Naive thymus-derived CD8-positive, alpha-beta T cell (primary cell): Measurements from ENCODE around the gene GALNTL6. TPM values are rescaled to one million over a fixed set of nuclear protein-coding genes. Genes with fewer than 3 reads are reported as not detected.
"Not testable (repeated sequence)": the region's sequence is repeated elsewhere in the genome, so short reads cannot be mapped to it uniquely, and the experiment has no call there.

ENCODE experiments used
- ATAC-seq, 2 donors: fragments of 150-1000 bp; cut with Tn5 transposase in 1 of 2; sonication (Bioruptor Pico), chemical (Tn5 transposase) in 1 of 2; 1 replicate in 1 of 2; 2 replicates in 1 of 2; pipeline ENCODE4 v1.10.0; 2021; ENCODE audit warnings: mild to moderate bottlenecking in 2 of 2, moderate library complexity in 2 of 2
- POLR2A ChIA-PET: fragments of 350-600 bp; sonication (Branson Sonifier 250); formaldehyde crosslinking; loops from one replicate; lab custom pipeline; 2021; ENCODE audit warnings: antibody characterized with exemption; lab: Charles Lee
- DNase-seq, 10 donors: peaks; one replicate each; pipeline versions ENCODE4 v3.0.0 to v3.0.0-alpha.2; 2020 to 2022
- H3K27ac Mint-ChIP-seq, 10 donors: one replicate each; pipeline ENCODE4 v1.8.0; 2020 to 2022; ENCODE audit warnings: mild to moderate bottlenecking in 10 of 10, mixed read lengths in 10 of 10, moderate library complexity in 4 of 10, inconsistent platforms in 1 of 10
- H3K27me3 Mint-ChIP-seq, 5 donors: one replicate each; pipeline ENCODE4 v1.8.0; 2021 to 2022; ENCODE audit warnings: mixed read lengths in 5 of 5
- H3K36me3 Mint-ChIP-seq, 3 donors: one replicate each; pipeline ENCODE4 v1.8.0; 2020 to 2022; ENCODE audit warnings: mixed read lengths in 3 of 3, mild to moderate bottlenecking in 2 of 3, inconsistent platforms in 1 of 3
- H3K4me1 Mint-ChIP-seq, 4 donors: one replicate each; pipeline ENCODE4 v1.8.0; 2021 to 2022; ENCODE audit warnings: mixed read lengths in 4 of 4
- H3K4me3 Mint-ChIP-seq, 10 donors: one replicate each; pipeline ENCODE4 v1.8.0; 2020 to 2022; ENCODE audit warnings: mild to moderate bottlenecking in 10 of 10, mixed read lengths in 10 of 10, moderate library complexity in 6 of 10, inconsistent platforms in 1 of 10
- H3K9me3 Mint-ChIP-seq, 9 donors: one replicate each; pipeline ENCODE4 v1.8.0; 2020 to 2022; ENCODE audit warnings: mixed read lengths in 9 of 9, mild to moderate bottlenecking in 3 of 9, inconsistent platforms in 1 of 9, moderate library complexity in 1 of 9
- polyA plus RNA-seq, 3 donors: library from polyadenylated mRNA; unstranded; fragments of 300-500 nt; fragmentation: Illumina TruSeq; gene quantifications; one replicate each; pipeline ENCODE4 v1.2.3, GENCODE V29; 2021
- total RNA-seq, 8 experiments: library from RNA in 2 of 8; stranded (reverse) in 2 of 8; gene quantifications; one replicate each; pipeline ENCODE4 v1.2.3 and lab custom pipeline; 2021 to 2026

GALNTL6 gene
- total and polyA plus RNA-seq, 5 experiments from 2014 or later = not detected

DNA sequence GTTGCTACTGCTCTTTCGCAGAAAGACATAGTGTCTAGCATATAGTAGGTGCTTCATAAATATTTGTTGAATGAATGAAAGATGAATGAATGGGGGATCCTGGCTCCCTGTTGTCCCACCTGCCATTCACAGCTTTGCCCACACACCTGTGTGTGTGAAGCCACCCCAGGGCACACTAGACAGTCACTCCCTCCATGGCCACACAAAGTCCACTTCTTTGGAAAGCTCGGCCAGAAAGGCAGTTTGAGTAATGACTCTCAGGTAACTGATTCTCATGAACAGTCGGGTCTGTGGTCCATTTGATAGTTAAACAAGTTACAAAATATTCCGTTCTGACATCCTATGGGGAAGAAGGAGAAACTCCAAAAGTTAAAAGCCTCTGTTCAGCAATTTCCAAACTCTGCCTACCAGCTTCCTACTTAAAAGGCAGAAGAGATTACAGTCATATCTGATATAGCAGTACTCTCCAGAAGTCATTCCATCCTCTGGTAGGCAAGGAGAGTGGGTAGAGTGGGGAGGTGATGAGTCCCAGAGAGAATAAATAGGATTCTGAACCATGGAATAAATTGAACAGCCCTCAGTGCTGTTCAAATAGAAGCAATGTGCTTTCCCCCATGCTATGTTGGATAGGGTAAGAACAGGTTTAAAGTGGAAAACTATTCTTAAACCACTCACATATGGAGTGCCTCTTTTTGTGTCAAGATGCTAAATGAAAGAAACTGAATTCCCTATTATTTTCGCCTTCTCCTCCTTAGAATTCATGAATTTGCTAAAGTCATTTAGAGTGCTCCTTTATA, 1150.5 kb downstream of the GALNTL6 start:
- Mint-ChIP-seq H3K4me3 (no peak overlapping the region), H3K27ac (no peak overlapping the region), H3K4me1 (no peaks in the 10 kb centered on the region), H3K36me3 (peaks cover 0 to 9% (median 0%) of the 10 kb centered on the region in 3 donors), H3K9me3 (peaks cover 2 to 10% (median 6%) of the 10 kb centered on the region in 9 donors), H3K27me3 (peaks cover 12 to 33% (median 20%) of the 10 kb centered on the region in 5 donors)
- POLR2A ChIA-PET = no interaction called here
- DNase-seq (no peak), ATAC-seq (no peak)

DNA sequence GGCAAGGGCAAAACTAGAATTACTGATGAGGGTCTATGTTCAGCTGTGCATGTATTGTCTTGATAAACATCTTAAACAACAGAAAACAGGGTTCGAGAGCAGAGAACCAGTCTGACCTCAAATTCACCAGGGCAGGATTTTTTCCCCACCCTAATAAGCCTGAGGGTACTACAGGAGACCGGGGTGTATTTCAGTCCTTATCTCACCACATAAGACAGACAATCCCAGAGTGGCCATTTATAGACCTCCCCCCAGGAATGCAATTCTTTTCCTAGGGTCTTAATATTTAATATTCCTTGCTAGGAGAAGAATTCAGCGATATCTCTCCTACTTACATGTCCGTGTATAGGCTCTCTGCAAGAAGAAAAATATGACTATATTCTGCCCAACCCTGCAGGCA, 1157.0 kb downstream of the GALNTL6 start:
- Mint-ChIP-seq H3K9me3 (peaks cover 7 to 40% (median 26%) of the 10 kb centered on the region in 9 donors), H3K27me3 (peaks cover 8 to 18% (median 8%) of the 10 kb centered on the region in 5 donors), H3K36me3 (peaks cover 0 to 24% (median 1%) of the 10 kb centered on the region in 3 donors)
- POLR2A ChIA-PET, H3K4me3 Mint-ChIP-seq, ATAC-seq, H3K27ac Mint-ChIP-seq, DNase-seq, H3K4me1 Mint-ChIP-seq: not testable (repeated sequence)

DNA sequence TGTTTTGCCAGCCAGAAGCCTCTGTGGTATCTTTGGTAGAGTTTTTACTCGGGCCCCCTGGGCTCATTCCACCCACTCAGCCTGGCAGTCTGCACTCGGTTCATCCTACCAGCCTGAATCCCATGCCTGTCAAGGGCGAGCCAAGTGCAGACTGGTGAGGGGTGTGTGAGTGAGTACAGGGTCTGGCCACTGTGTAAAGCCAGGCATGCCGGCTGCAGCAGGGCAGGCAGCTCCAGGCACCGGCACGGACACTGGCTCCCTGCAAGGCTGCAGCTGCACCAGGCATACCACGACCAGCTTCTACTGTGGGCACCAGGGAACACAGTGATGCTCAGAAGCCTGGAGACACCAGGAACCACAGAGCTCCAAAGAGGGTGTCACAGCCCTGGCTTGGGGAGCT, 1161.4 kb downstream of the GALNTL6 start:
- H3K4me1 Mint-ChIP-seq = no peaks in the 10 kb centered on the region
- DNase-seq = no peak
- no peak for ATAC-seq
- peaks cover 4 to 18% (median 12%) of the 10 kb centered on the region in 5 donors for H3K27me3 Mint-ChIP-seq
- H3K4me3 Mint-ChIP-seq = no peak overlapping the region
- peaks cover 0 to 7% (median 1%) of the 10 kb centered on the region in 3 donors for H3K36me3 Mint-ChIP-seq
- POLR2A ChIA-PET = no interaction called here
- H3K9me3 Mint-ChIP-seq = peaks cover 0 to 27% (median 10%) of the 10 kb centered on the region in 9 donors
- H3K27ac Mint-ChIP-seq = no peak overlapping the region

DNA sequence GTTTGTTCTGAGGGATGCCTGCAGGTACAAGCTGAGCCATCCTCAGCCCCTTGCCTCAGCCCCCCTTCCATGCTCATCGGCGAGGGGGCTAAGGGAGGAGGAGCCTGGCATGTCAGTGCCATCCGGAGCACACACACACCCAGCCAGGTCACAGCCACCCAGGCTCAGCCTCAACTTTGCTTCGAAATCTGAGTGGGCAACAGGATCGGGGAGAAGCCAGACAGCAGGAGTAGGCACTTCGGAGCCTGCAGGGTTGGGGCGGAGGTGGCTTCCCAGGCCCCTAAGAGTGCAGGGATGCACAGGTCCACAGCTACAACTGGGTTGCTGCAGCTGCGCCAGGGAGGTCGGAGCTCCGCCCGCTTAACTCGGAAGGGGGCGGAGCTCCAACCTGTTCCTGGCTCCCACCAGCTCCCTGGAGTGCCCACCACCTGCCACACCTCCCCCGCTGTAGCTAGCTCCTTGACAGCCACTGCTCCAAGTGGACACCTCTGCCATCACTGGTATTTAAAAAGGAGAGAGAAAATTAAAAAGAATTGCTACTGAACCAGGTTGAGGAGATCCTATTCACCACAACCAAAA, 1162.5 kb downstream of the GALNTL6 start:
- ATAC-seq (no peak), DNase-seq (no peak)
- Mint-ChIP-seq H3K27me3 (peaks cover 4 to 17% (median 12%) of the 10 kb centered on the region in 5 donors), H3K36me3 (peaks cover 0 to under 1% (median 0%) of the 10 kb centered on the region in 3 donors), H3K27ac (no peak overlapping the region), H3K9me3 (peaks cover 0 to 18% (median under 1%) of the 10 kb centered on the region in 9 donors), H3K4me1 (no peaks in the 10 kb centered on the region), H3K4me3 (no peak overlapping the region)
- POLR2A ChIA-PET = no interaction called here

DNA sequence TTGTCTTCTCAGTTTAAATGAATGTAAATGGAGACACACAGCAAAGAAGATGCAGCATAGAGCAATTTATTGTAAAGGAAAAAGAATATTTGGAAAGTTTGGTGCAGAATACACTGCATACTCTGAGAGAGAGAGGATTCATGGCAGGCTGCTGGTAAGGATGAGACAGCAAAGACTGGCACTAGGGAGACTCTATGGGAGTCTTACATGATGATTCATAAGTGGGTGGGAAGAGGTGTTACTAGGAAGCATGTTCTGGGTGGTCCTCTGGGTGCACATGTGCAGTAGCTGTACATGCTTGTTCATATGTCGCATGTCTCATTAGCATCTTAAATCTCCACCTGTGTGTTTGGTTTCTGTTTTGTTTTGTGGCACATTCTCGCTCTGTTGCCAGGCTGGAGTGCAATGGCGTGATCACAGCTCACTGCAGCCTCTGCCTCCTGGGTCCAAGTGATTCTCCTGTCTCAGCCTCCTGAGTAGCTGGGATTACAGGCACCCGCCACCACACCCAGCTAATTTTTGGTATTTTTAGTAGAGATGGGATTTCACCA, 1164.4 kb downstream of the GALNTL6 start:
- peaks cover 6 to 24% (median 10%) of the 10 kb centered on the region in 5 donors for H3K27me3 Mint-ChIP-seq
- ATAC-seq, H3K27ac Mint-ChIP-seq, H3K4me1 Mint-ChIP-seq, POLR2A ChIA-PET, H3K9me3 Mint-ChIP-seq, H3K36me3 Mint-ChIP-seq, DNase-seq, H3K4me3 Mint-ChIP-seq: not testable (repeated sequence)

DNA sequence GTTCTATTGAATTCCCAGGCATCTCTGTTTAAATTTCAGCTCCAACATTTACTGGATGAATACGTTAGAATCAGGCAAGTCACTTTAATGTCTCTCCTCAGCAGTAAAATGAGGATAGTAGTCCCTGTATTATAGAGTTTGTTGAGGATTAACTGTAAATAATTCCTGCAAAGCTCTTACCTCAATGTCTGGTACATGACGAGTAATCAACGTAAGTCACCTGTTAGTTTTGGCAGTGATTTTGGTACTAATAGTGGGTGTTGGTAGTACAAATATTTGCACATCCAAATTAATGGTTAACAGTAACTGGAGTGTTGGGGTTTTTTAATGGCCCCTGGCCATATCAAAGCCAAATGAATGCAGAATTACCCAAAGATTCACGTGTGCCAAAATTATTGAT, 1165.6 kb downstream of the GALNTL6 start:
- H3K9me3 Mint-ChIP-seq = no peaks in the 10 kb centered on the region
- no peaks in the 10 kb centered on the region for H3K4me1 Mint-ChIP-seq
- no peaks in the 10 kb centered on the region for H3K36me3 Mint-ChIP-seq
- POLR2A ChIA-PET = no interaction called here
- DNase-seq (no peak), ATAC-seq (no peak)
- H3K27me3 Mint-ChIP-seq = peaks cover 5 to 21% (median 8%) of the 10 kb centered on the region in 5 donors
- H3K27ac Mint-ChIP-seq = no peak overlapping the region
- no peak overlapping the region for H3K4me3 Mint-ChIP-seq

DNA sequence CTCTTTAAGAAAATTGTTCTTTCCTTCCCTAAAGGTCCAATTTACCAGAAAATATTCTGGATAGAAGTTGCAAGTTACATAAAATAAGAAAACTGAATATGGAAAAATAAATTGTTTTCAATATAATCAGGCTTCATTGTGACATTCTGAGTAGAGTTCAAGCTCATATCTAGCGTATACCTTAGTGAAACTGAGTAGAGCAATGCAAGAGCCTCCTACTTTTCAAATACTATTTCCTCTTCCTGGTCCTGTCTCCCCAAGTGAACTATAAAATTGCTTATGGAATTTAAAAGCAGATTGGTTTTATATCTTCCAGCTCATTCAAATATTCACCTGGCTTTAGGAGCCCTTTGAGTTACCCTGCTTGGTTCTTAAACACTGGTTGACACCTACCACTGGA, 1166.1 kb downstream of the GALNTL6 start:
- Mint-ChIP-seq H3K4me1 (no peaks in the 10 kb centered on the region), H3K9me3 (no peaks in the 10 kb centered on the region), H3K36me3 (no peaks in the 10 kb centered on the region), H3K27me3 (peaks cover 4 to 21% (median 8%) of the 10 kb centered on the region in 5 donors), H3K4me3 (no peak overlapping the region), H3K27ac (no peak overlapping the region)
- POLR2A ChIA-PET = no interaction called here
- DNase-seq (no peak), ATAC-seq (no peak)

DNA sequence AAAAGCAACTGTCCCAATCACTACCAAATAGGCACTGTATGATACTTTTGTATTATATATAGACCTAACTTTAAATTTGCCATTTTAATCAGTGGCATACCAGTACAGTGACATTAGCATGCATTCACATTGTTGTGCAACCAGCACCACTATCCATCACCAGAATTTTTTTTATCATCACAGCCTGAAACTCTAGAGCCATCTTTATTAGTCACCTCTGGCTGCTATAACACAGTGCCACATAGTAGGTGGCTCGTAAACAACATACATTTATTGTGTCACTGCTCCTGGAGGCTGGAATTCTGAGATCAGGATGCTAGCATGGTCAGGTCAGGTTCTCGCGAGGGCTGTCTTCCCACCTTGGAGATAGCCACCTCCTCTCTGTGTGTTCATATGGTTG, 1167.0 kb downstream of the GALNTL6 start:
- POLR2A ChIA-PET = no interaction called here
- H3K36me3 Mint-ChIP-seq = no peaks in the 10 kb centered on the region
- H3K27ac Mint-ChIP-seq = no peak overlapping the region
- peaks cover 1 to 21% (median 8%) of the 10 kb centered on the region in 5 donors for H3K27me3 Mint-ChIP-seq
- no peak for ATAC-seq
- H3K4me1 Mint-ChIP-seq = no peaks in the 10 kb centered on the region
- H3K9me3 Mint-ChIP-seq = no peaks in the 10 kb centered on the region
- DNase-seq = no peak
- no peak overlapping the region for H3K4me3 Mint-ChIP-seq

DNA sequence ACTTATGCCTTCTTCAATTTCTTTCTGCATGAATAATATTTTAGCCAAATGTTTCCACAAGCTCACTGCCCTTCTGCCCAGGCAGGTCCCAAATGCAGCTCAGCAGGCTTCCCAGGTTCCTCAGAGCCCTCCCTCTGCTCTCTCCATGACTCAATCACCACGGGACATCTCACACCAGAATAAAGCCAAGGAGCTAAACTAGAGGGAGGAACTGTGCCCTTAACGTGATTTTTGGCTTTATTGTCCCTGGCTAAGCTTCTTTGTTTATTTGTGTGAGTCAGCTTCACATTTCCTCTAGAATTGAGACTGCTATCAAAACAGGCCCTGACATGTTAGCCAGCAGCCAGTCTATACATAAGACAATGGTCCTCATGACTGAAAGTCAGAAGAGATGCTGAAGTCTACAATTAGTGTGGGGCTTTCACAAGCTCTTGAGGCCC, 1169.0 kb downstream of the GALNTL6 start:
- DNase-seq = no peak
- POLR2A ChIA-PET = no interaction called here
- ATAC-seq = no peak
- Mint-ChIP-seq H3K27ac (no peak overlapping the region), H3K27me3 (peaks cover 0 to 20% (median 8%) of the 10 kb centered on the region in 5 donors), H3K36me3 (peaks cover 0 to 2% (median 0%) of the 10 kb centered on the region in 3 donors), H3K4me3 (no peak overlapping the region), H3K4me1 (no peaks in the 10 kb centered on the region), H3K9me3 (peaks cover 0 to 2% (median 0%) of the 10 kb centered on the region in 9 donors)

DNA sequence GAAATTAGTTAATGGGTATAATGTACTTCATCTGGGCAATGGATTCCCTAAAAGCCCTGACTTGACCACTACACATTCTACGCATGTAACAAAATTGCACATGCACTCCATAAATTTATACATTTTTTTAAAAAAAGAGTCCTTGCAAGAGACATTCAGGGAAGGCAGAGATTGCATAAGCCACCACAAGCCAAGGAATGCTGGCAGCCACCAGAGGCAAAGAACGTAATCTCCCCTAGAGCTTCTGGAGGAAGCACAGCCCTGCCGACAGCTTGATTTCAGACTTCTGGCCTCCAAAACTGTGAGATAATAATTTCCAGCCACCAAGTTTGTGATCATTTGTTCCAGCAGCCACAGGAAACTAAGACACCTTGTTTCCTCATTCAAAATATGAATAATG, 1169.8 kb downstream of the GALNTL6 start:
- Mint-ChIP-seq H3K27ac (no peak overlapping the region), H3K27me3 (peaks cover 0 to 15% (median 8%) of the 10 kb centered on the region in 5 donors), H3K36me3 (peaks cover 0 to 4% (median 2%) of the 10 kb centered on the region in 3 donors), H3K4me3 (no peak overlapping the region), H3K9me3 (peaks cover 0 to 11% (median 2%) of the 10 kb centered on the region in 9 donors), H3K4me1 (no peaks in the 10 kb centered on the region)
- ATAC-seq (no peak), DNase-seq (no peak)
- POLR2A ChIA-PET = no interaction called here

DNA sequence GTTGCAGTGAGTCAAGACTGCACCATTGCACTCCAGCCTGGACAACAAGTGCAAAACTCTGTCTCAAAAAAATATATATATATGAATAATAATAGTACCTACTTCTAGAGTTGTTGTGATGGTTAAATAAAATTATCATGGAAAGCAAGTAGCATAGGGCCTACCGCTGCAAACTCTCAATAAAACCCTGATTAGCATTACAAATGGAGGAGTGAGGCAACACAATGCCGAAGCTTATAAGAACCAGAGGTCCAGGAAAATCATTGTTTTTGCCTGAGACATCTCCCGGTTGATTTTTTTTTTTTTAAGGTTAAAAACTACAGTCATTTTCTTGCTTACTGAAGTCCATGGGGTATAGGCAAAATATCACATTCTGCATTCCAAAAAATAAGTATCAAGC, 1170.4 kb downstream of the GALNTL6 start:
- Mint-ChIP-seq H3K4me1 (no peaks in the 10 kb centered on the region), H3K9me3 (peaks cover 0 to 16% (median 8%) of the 10 kb centered on the region in 9 donors)

DNA sequence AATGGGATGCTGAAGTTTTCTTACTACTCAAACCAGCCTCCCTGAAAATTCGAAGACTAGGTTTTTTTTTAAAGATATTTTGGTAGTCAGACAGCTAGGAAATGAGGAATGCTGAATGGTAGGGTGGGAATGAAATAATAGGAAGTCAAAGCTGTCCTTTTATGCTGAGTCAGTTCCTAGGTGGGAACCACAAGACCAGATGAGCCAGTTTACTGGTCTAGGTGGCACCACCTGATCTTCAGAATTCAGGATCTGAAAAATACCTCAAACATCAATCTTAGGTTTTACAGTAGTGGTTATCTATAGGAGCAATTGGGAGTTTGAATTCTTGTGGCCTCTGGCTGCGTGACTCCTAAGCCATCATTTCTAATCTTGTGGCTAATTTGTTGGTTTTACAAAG, 1172.3 kb downstream of the GALNTL6 start:
- H3K4me3 Mint-ChIP-seq = no peak overlapping the region
- DNase-seq (no peak), ATAC-seq (no peak)
- H3K27ac Mint-ChIP-seq = no peak overlapping the region
- H3K27me3 Mint-ChIP-seq = peaks cover 0 to 12% (median 2%) of the 10 kb centered on the region in 5 donors
- peaks cover 0 to 16% (median 2%) of the 10 kb centered on the region in 3 donors for H3K36me3 Mint-ChIP-seq
- peaks cover 0 to 23% (median 8%) of the 10 kb centered on the region in 9 donors for H3K9me3 Mint-ChIP-seq
- POLR2A ChIA-PET = no interaction called here
- H3K4me1 Mint-ChIP-seq = no peaks in the 10 kb centered on the region

More for the DNA sequence above, 1170.4 kb downstream of the GALNTL6 start:
- H3K4me3 Mint-ChIP-seq = no peak overlapping the region
- POLR2A ChIA-PET = no interaction called here
- peaks cover 0 to 13% (median 3%) of the 10 kb centered on the region in 5 donors for H3K27me3 Mint-ChIP-seq
- H3K36me3 Mint-ChIP-seq = peaks cover 0 to 8% (median 2%) of the 10 kb centered on the region in 3 donors
- ATAC-seq = no peak
- no peak for DNase-seq
- H3K27ac Mint-ChIP-seq = no peak overlapping the region

DNA sequence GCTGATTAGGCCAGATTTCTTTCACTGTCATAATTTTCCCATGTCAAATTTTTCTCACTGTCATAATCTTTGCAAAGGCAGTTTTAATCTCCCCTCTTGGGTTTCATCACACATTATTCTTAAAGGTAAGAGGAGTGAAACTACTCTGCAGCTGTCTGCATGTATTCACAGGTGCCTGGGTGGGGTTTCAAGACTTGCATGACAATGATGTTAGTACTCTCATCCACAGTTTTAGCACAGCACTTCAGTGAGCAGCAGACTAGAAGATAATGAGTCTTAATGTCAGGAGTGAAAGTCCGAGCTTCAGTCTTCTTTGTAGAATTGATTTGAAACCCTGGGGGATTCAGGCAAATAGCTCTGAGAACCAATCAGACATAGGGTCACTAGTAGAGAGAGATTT, 1172.9 kb downstream of the GALNTL6 start:
- peaks cover 0 to 16% (median 2%) of the 10 kb centered on the region in 3 donors for H3K36me3 Mint-ChIP-seq
- POLR2A ChIA-PET = no interaction called here
- DNase-seq = no peak
- H3K4me1 Mint-ChIP-seq = no peaks in the 10 kb centered on the region
- no peak for ATAC-seq
- H3K27ac Mint-ChIP-seq = no peak overlapping the region
- H3K4me3 Mint-ChIP-seq = no peak overlapping the region
- peaks cover 0 to 23% (median 8%) of the 10 kb centered on the region in 9 donors for H3K9me3 Mint-ChIP-seq
- H3K27me3 Mint-ChIP-seq = peaks cover 0 to 9% (median 2%) of the 10 kb centered on the region in 5 donors
